H7 (cell line): Measurements from ENCODE around the gene ZC3H14. TPM values are rescaled to one million over a fixed set of nuclear protein-coding genes. Genes with fewer than 3 reads are reported as not detected.
"Not testable (repeated sequence)": the region's sequence is repeated elsewhere in the genome, so short reads cannot be mapped to it uniquely, and the experiment has no call there.

Experiments used
- DNase-seq: peaks from one replicate; pipeline ENCODE4 v3.0.0; 2012
- H3K27me3 ChIP-seq: 2 replicates; pipeline ENCODE4 v1.6.0; 2011; ENCODE audit warnings: mild to moderate bottlenecking, low read length; ENCODE audit not compliant: control insufficient read depth, insufficient read depth
- H3K36me3 ChIP-seq: replicated peaks from 2 replicates; pipeline ENCODE4 v1.5.1; 2011; ENCODE audit warnings: low read length; ENCODE audit not compliant: control insufficient read depth, insufficient read depth
- H3K4me3 ChIP-seq: 2 replicates; pipeline ENCODE4 v1.5.1; 2011; ENCODE audit warnings: low read depth, mild to moderate bottlenecking, control low read depth, low read length, moderate library complexity; ENCODE audit not compliant: insufficient read depth
- total RNA-seq: library from RNA; depleted of rRNA; stranded (reverse); fragments of >200 nt; shearing (Covaris generic); gene quantifications from 2 replicates; pipeline ENCODE4 v1.2.3, GENCODE V29; 2014; rRNA removed

Gene ZC3H14, protein sequence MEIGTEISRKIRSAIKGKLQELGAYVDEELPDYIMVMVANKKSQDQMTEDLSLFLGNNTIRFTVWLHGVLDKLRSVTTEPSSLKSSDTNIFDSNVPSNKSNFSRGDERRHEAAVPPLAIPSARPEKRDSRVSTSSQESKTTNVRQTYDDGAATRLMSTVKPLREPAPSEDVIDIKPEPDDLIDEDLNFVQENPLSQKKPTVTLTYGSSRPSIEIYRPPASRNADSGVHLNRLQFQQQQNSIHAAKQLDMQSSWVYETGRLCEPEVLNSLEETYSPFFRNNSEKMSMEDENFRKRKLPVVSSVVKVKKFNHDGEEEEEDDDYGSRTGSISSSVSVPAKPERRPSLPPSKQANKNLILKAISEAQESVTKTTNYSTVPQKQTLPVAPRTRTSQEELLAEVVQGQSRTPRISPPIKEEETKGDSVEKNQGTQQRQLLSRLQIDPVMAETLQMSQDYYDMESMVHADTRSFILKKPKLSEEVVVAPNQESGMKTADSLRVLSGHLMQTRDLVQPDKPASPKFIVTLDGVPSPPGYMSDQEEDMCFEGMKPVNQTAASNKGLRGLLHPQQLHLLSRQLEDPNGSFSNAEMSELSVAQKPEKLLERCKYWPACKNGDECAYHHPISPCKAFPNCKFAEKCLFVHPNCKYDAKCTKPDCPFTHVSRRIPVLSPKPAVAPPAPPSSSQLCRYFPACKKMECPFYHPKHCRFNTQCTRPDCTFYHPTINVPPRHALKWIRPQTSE
- total RNA-seq: 65.6 and 69.3 TPM in 2 replicates

DNA sequence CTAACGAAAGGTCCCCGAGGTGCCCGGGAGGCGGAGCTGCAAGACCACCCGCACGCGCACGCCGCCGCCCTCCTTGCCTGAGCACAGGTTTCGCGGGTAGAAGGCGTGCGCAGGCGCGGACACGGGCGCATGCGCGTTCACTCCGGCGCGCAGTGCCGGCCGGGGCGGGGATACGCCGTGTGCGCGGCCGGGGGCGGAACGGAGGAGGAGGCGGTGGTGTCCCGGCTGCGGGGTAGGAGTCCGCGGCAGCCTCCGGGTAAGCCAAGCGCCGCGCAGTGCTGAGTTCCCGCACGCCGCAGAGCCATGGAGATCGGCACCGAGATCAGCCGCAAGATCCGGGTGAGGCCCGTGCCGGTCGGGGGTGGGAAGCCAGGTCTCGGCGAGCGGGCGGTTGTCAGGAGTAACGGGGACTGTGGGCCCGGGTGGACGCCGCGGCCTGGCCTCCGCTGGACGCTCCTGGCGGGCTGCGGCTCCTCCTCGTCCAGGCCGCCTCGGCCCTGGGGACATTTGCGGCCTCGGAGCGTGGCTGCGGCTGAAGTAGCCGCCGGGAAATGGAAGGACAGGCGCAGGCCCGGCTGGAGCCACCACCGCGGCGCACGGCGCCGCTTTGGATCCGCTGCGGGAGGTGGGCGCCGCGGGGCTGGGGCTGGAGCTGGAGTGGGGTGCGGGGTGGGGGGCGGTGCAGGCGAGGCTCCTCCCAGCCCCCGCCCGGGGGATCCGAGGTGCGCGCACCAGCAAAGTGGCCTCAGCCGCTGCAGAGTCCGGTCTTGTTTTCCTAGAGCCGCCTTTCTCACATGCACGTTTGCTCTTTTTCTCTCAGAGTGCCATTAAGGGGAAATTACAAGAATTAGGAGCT, at the start of gene ZC3H14:
ZC3H14 (plus strand) TSS at position 207 of the 856 bp plus-strand sequence; CDS start at position 304, 97 bp downstream.
- peak; percentile 97 for DNase-seq
- Histone ChIP-seq H3K36me3 (peaks cover 4% of the 10 kb centered on the region), H3K27me3 (no peaks in the 10 kb centered on the region), H3K4me3 (peak within 1 kb of the TSS; percentile 99)

DNA sequence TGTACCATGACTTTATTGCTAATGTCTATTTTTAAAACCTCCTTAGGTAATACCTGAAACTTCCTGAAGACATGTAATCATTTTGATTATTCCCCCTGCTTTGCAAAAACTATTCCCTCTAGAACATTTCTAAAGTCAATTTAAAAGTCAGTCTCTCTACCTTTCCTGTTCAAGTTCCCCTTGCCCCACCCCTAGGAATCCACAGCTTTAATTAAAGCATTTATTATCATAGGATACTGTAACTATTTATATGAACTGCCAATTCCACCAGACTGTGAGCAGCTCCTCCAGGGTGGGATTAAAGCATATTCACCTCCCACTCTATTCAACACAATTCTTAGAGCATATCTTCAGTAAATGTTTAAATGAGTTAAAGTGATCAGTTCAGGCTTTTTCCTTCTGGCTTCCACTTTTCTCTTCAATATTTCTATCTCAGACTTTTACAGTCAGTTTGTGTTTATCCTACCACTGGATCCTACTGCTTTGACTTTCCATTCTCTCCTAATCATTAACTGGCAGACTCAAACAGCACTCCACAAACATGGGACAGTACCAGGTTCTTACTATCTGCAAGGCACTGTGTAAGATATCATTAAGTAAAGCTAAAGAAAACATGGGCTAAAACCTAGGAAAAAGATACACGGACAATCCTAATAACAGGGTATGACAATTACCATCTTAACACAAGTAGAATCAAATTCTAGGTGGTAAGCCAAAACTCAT, 47.2 kb upstream of the ZC3H14 start:
- no peak overlapping the region for H3K4me3 ChIP-seq
- H3K27me3 ChIP-seq: no peaks in the 10 kb centered on the region
- H3K36me3 ChIP-seq: no peaks in the 10 kb centered on the region
- no peak for DNase-seq

DNA sequence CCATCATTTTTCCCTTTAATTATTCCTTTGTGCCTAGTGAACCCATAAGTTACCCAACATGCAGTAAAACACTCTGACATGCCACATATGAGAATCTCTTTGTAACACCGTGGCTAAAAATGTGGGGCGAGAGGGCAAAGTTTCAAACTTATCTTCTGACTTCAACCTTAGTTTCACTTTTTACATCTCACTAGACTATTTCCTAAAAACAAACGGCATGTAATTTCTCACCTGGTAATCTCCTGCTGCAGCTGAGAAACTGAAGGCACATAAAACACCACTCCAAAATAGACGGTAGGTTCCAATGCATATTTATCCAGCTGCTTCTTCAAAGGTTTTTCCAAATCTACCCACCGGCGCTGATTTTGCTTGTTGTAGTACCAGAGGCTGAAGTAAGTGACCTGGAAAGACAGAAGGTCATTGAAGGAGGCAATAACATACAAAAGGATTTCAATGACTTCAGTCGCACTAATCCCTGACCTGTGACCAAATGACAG, 45.9 kb upstream of the ZC3H14 start:
- no peak overlapping the region for H3K4me3 ChIP-seq
- H3K36me3 ChIP-seq: no peaks in the 10 kb centered on the region
- no peaks in the 10 kb centered on the region for H3K27me3 ChIP-seq
- DNase-seq: no peak

DNA sequence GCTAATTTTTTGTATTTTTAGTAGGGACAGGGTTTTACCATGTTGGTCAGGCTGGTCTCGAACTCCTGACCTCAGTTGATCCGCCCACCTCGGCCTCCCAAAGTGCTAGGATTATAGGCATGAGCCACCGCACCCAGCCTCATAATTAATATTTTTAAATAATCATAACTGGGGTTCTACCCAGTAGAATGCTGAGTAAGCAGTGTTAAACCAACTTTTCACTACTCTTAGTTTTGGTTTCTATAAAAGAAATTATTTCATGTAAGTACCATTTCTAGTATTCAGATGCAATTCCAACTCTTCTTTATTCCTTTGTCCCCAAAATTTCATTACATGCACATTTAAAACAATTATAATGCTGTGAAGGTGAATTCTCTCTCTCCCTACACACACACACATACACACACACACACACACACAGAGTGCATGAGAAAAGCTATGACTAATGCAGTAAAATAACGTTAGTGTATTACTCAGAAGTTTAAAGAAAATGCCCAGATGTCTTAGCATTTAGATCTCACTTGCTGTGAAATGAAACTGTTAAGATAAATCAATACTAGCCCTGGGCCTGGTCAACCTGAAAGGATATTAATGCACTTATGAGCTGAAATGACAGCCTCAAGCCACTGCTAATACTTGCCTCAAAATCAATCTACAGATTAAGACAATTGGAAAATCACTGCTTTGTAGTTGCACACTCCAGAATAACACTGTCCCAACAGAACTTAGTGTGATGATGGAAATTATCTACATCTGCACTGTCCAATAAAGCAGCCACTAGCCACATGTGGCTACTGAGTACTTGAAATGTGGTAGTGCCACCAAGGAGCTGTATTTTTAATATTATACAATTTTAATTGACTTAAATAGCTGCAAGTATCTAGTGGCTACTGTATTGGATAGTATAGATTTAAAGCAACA, 44.0 kb upstream of the ZC3H14 start:
- no peak for DNase-seq
- Histone ChIP-seq H3K36me3 (no peaks in the 10 kb centered on the region), H3K4me3 (no peak overlapping the region)

DNA sequence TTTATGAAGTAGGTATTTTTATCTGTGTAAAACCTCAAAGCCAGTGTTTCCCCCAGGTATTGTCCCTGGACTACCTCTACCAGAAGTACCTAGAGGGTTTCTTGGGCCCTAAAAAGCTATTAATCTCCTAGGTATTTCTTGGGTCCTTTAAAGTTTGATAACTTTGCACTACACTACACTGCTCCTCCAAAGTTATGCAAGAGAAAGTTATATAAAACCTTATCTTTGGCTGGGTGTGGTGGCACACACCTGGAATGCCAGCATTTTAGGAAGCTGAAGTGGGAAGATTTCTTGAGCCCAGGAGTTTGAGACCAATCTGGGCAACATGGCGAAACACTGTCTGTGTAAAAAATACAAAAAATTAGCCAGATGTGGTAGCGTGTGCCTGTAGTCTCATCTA, 42.9 kb upstream of the ZC3H14 start:
- no peak for DNase-seq
- Histone ChIP-seq H3K4me3 (no peak overlapping the region), H3K27me3 (no peaks in the 10 kb centered on the region), H3K36me3 (no peaks in the 10 kb centered on the region)

More for the DNA sequence above, 44.0 kb upstream of the ZC3H14 start:
- H3K27me3 ChIP-seq: no peaks in the 10 kb centered on the region

DNA sequence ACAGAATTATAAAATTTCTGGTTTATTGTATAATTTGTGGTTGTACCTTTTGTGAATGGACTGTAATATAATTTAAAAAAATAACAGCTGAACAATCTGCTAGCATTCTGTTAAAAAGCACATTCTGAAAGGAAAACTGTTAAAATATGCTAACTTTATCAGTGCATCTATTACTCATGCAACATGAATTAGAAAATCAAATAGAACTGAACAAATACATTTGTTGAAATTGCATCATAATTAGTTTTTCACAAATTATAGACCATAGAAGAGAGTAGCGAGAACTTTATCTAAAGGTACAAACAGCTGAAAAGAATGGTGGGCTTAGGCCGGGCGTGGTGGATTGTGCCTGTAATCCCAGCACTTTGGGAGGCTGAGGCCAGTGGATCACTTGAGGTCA, 41.0 kb upstream of the ZC3H14 start:
- H3K36me3 ChIP-seq: no peaks in the 10 kb centered on the region
- H3K27me3 ChIP-seq: no peaks in the 10 kb centered on the region
- no peak for DNase-seq
- H3K4me3 ChIP-seq: no peak overlapping the region

DNA sequence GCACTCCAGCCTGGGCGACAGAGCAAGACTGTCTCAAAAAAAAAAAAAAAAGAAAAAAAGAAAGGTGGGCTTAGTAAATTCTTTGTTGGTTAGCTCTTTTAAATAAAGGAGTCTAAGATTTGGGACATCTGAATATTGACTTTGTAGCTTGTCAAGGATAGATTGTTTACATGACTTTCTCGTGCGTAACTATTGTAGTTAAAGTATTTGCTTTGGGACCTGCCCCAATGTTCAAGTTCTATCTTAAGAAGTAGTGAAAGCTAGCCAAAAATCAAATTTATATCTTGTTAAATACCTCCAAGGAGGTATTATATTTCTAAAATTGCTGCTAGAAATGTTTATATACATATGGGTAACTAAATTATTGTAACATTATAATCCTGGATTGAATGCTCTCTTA, 40.4 kb upstream of the ZC3H14 start:
- H3K4me3 ChIP-seq: no peak overlapping the region

DNA sequence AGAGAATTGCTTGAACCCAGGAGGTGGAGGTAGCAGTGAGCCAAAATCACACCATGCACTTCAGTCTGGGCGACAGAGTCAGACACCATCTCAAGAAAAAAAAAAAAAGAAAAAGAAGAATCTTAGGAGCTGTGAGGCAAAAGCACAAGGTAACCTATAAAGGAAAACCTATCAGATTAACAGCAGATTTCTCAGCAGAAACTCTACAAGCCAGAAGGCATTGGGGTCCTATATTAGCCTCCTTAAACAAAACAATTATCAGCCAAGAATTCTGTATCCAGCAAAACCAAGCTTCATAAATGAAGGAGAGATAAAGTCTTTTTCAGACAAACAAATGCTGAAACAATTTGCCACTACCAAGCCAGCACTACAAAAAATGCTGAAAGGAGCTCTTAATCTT, 32.9 kb upstream of the ZC3H14 start:
- DNase-seq, H3K4me3 ChIP-seq, H3K27me3 ChIP-seq, H3K36me3 ChIP-seq: not testable (repeated sequence)

More for the DNA sequence above, 40.4 kb upstream of the ZC3H14 start:
- H3K36me3 ChIP-seq: no peaks in the 10 kb centered on the region
- no peaks in the 10 kb centered on the region for H3K27me3 ChIP-seq
- no peak for DNase-seq

DNA sequence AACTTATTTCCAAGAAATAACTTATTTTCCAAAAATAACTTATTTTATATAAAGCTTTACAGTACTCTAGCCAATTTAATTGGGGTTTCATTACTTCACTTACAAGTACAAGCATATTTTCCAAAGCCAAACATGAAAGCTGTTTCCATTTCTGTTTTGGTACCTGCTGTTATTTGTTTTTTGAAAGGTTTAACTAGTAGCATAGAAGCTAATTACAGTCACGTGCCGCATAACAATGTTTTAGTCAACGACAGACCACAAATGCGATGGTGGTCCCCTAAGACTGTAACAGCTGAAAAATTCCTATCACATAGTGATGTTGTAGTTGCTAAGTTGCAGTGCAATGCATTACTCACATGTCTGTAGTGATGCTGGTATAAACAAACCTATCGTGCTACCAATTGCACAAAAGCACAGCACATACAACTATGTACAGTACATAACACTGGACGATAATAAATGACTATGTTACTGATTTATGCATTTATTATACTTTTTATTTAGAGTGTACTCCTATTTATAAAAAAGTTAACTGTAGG, 29.7 kb upstream of the ZC3H14 start:
- H3K27me3 ChIP-seq: no peaks in the 10 kb centered on the region
- no peak for DNase-seq
- H3K4me3 ChIP-seq: no peak overlapping the region
- H3K36me3 ChIP-seq: peaks cover 2% of the 10 kb centered on the region

DNA sequence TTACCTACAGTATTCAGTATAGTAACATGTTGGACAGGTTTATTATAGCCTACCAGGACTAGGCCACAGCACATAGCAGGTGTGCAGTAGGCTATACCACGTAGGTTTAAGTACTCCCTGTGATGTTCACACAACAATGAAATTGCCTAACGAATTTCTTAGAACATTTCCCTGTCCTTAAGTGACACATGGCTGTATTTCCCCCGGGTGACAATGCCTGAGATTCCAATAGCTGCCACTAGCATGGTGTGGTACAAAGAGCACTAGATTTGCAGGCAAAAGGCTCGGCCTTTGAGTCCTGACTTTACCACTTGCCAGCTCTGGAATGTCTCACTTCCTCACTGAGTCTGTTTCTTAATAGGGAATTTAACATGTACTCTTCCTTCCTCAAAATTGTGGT, 27.7 kb upstream of the ZC3H14 start:
- DNase-seq: no peak
- Histone ChIP-seq H3K36me3 (peaks cover 2% of the 10 kb centered on the region), H3K4me3 (no peak overlapping the region), H3K27me3 (no peaks in the 10 kb centered on the region)

DNA sequence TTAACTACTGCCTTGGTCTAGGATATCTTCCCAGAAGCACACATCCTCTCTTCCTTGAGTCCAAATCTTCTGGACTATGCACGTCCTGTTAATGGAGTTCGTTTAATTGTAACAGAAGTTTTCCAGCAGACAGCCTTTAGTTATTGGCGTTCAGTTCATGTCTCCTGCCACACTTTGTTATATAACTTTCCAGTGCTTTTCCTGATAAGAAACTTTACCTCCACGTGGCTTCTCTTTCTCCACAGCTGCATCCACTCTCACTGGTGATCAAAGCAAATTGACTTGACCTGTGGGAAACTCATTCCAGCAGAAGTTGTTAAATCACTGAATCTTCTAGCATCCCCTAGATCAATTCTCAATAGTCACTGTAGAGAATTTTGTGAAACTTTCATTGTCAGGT, 27.0 kb upstream of the ZC3H14 start:
- no peak for DNase-seq
- H3K4me3 ChIP-seq: no peak overlapping the region
- no peaks in the 10 kb centered on the region for H3K27me3 ChIP-seq
- peaks cover 2% of the 10 kb centered on the region for H3K36me3 ChIP-seq

DNA sequence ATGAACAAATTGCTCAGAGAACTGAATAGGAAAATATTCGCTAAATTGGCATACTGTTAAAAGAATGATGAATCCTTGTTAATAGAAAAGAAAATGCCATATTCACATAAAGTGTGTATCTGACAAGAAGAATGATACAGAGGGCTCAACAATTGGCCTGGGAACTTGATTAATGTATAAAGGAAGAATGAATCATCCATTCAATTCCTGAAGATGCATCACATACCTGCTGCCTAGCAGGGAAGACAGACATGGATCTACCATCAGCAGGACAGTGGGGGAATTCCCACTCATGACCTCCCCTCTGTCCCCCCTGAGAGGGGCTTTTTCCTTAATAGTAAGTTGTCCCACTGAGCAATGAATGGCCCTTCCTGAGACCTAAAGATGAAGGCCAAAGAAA, 21.5 kb upstream of the ZC3H14 start:
- no peaks in the 10 kb centered on the region for H3K36me3 ChIP-seq
- DNase-seq: no peak
- H3K27me3 ChIP-seq: no peaks in the 10 kb centered on the region
- no peak overlapping the region for H3K4me3 ChIP-seq
